ENCODE data around the gene L3MBTL1.

The L3MBTL1 gene

GRCh38 chr20:43569282-43569681, 61.8 kb downstream of the L3MBTL1 start:
- no peak for DNase-seq (ENCODE audit: low read depth)
- in situ Hi-C loops (cut with HindIII; ENCODE audit: low sequenced_read_pairs) = no loop called here
- no peak overlapping the region for H3K4me3 ChIP-seq (ENCODE audit: low read depth, low read length)
- TF ChIP-seq, protein P1, sequence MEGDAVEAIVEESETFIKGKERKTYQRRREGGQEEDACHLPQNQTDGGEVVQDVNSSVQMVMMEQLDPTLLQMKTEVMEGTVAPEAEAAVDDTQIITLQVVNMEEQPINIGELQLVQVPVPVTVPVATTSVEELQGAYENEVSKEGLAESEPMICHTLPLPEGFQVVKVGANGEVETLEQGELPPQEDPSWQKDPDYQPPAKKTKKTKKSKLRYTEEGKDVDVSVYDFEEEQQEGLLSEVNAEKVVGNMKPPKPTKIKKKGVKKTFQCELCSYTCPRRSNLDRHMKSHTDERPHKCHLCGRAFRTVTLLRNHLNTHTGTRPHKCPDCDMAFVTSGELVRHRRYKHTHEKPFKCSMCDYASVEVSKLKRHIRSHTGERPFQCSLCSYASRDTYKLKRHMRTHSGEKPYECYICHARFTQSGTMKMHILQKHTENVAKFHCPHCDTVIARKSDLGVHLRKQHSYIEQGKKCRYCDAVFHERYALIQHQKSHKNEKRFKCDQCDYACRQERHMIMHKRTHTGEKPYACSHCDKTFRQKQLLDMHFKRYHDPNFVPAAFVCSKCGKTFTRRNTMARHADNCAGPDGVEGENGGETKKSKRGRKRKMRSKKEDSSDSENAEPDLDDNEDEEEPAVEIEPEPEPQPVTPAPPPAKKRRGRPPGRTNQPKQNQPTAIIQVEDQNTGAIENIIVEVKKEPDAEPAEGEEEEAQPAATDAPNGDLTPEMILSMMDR (IDR thresholded peaks at IDR 0.05; ENCODE audit: low read depth, low read length, missing control alignments) = no peak

- TF ChIP-seq, protein P1 (IDR thresholded peaks at IDR 0.05; ENCODE audit: low read depth, low read length, missing control alignments) = no peak
- in situ Hi-C loops (cut with HindIII; ENCODE audit: low sequenced_read_pairs) = no loop called here
Measured at GRCh38 chr20:43570496-43570895, 63.0 kb downstream of the L3MBTL1 start.

GRCh38 chr20:43571310-43571709, 63.8 kb downstream of the L3MBTL1 start:
- no peak overlapping the region for H3K4me3 ChIP-seq (ENCODE audit: low read depth, low read length)
- TF ChIP-seq, protein P1 (IDR thresholded peaks at IDR 0.05; ENCODE audit: low read depth, low read length, missing control alignments) = no peak
- no peak for DNase-seq (ENCODE audit: low read depth)
- in situ Hi-C loops (cut with HindIII; ENCODE audit: low sequenced_read_pairs) = no loop called here

More at GRCh38 chr20:43570496-43570895, 63.0 kb downstream of the L3MBTL1 start:
- H3K4me3 ChIP-seq (ENCODE audit: low read depth, low read length) = no peak overlapping the region
- no peak for DNase-seq (ENCODE audit: low read depth)

- TF ChIP-seq, protein P1 (IDR thresholded peaks at IDR 0.05; ENCODE audit: low read depth, low read length, missing control alignments) = no peak
- in situ Hi-C loops (cut with HindIII; ENCODE audit: low sequenced_read_pairs) = no loop called here
- DNase-seq (ENCODE audit: low read depth) = no peak
- H3K4me3 ChIP-seq (ENCODE audit: low read depth, low read length) = no peak overlapping the region
Measured at GRCh38 chr20:43571771-43572170, 64.3 kb downstream of the L3MBTL1 start.

GRCh38 chr20:43572891-43573290, 65.4 kb downstream of the L3MBTL1 start:
- TF ChIP-seq, protein P1 (IDR thresholded peaks at IDR 0.05; ENCODE audit: low read depth, low read length, missing control alignments) = no peak
- no peak for DNase-seq (ENCODE audit: low read depth)
- no peak overlapping the region for H3K4me3 ChIP-seq (ENCODE audit: low read depth, low read length)
- in situ Hi-C loops (cut with HindIII; ENCODE audit: low sequenced_read_pairs) = no loop called here

DNA sequence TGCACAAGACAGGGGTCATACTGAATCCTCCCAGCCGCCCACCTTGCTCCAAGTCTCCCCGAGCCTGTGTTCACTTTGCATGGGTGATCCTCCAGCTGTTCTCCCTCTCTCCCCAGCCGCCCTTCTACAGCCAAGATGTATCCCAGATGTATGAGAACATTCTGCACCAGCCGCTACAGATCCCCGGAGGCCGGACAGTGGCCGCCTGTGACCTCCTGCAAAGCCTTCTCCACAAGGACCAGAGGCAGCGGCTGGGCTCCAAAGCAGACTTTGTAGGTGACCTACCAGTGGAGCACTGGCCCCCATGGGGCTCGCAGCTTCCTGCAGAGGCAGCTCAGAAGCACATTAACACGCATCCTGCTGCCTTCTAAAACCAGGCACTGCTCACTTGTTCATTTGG, 68.6 kb downstream of the L3MBTL1 start:
- TF ChIP-seq, protein P1 (IDR thresholded peaks at IDR 0.05; ENCODE audit: low read depth, low read length, missing control alignments) = no peak
- in situ Hi-C loops (cut with HindIII; ENCODE audit: low sequenced_read_pairs) = no loop called here
- DNase-seq (ENCODE audit: low read depth) = no peak
- H3K4me3 ChIP-seq (ENCODE audit: low read depth, low read length) = no peak overlapping the region

Data from astrocyte of the cerebellum (primary cell).